ENCODE results near the gene PLA2G6.

DNA sequence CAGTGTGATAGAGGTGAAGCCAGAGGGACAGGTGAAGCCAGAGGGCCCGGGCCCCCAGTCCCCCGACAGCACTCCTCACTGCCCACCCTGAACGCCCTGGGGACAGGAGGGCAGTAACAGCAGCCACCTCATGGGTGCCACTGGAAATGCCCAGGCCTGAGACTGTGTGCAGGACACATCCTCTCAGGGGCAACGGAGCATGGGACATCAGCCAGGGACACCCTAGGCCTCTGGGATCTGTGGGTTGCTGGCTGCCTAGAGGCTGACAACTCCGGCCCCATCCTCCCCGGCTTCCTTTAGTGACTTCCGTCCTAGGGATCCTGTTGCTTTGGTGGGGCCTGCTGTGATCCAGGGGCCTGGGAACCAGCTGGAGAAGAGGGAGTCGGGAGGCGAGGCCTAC lies 53.8 kb downstream of the PLA2G6 start:
- TF ChIP-seq, protein P1, sequence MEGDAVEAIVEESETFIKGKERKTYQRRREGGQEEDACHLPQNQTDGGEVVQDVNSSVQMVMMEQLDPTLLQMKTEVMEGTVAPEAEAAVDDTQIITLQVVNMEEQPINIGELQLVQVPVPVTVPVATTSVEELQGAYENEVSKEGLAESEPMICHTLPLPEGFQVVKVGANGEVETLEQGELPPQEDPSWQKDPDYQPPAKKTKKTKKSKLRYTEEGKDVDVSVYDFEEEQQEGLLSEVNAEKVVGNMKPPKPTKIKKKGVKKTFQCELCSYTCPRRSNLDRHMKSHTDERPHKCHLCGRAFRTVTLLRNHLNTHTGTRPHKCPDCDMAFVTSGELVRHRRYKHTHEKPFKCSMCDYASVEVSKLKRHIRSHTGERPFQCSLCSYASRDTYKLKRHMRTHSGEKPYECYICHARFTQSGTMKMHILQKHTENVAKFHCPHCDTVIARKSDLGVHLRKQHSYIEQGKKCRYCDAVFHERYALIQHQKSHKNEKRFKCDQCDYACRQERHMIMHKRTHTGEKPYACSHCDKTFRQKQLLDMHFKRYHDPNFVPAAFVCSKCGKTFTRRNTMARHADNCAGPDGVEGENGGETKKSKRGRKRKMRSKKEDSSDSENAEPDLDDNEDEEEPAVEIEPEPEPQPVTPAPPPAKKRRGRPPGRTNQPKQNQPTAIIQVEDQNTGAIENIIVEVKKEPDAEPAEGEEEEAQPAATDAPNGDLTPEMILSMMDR (IDR thresholded peaks at IDR 0.05): no peak
- TF ChIP-seq POLR2A (IDR thresholded peaks at IDR 0.05): no peak
